NT2/D1 (cell line): Measurements from ENCODE around the gene CIDEC.

Experiments
- SUZ12 ChIP-seq: IDR thresholded peaks from 2 replicates; pipeline ENCODE4 v1.6.1; 2011; ENCODE audit not compliant: insufficient read length, insufficient read depth; ENCODE audit errors: extremely low read depth
- YY1 ChIP-seq: IDR thresholded peaks from 2 replicates; pipeline ENCODE4 v1.6.1; 2011; ENCODE audit not compliant: insufficient read length, insufficient read depth
- ZNF274 ChIP-seq: IDR thresholded peaks from 2 replicates; pipeline ENCODE4 v1.6.1; 2011; ENCODE audit warnings: mild to moderate bottlenecking, low read depth, low read length

- no peak for TF ChIP-seq SUZ12
- no peak for TF ChIP-seq ZNF274
- TF ChIP-seq YY1 = no peak
Observed at GRCh38 chr3:9891072-9891622, 11.1 kb upstream of the CIDEC start.
